HG03558 (cell line): ENCODE measurements around the gene RAP1GDS1.

Experiments used
- ATAC-seq: cut with Tn5 transposase; IDR thresholded peaks from one replicate; pipeline ENCODE4 v1.9.1; 2021; ENCODE audit warnings: moderate number of reproducible peaks; ENCODE audit not compliant: unreplicated experiment; ENCODE audit errors: extremely low read depth

RAP1GDS1 gene

DNA sequence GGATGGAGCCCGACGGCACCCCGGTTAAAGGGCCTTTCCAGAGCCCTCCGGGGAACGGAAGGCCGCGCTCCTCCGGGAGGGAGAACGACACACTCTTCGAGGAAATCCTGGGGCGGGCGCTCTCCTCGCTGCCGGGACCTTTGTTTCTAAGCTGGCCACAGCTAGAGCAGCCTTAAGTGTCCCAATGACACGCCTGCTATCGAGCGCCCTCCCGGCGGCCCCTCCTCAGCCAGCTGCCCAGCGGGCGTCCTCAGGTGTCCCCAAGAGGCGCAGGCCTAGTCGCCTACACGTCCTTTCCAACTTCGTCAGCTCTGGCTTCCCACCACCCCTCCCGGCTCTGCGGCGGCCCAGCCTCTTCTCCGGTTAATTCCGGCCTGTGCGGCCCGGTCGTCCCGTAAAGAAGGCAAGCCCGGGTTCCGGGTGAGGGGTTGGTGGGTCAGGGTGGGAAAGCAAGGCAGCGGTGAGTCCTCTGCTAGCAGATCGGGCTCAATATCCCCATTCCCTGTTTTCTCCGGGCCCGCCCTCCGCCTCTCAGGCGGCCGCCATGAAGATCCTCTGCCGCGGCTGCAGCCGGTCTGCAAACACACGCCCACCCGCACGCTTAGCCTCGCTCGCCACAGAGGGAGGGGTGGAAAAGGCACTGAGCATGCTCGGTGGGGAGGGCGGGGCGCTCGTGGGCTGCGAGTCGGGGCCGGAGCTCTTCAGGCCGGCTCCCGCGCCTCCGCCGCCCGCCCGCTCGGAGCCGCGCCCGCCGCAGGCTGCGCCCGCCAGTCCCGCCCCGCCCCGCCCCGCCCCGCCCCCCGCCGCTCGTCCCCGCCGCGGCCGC is at the start of gene RAP1GDS1:
Gene RAP1GDS1, plus strand, starts transcription at position 806 of the 826 bp plus-strand sequence. CDS start 182 bp downstream, outside the sequence.
- peak; percentile 78 for ATAC-seq

DNA sequence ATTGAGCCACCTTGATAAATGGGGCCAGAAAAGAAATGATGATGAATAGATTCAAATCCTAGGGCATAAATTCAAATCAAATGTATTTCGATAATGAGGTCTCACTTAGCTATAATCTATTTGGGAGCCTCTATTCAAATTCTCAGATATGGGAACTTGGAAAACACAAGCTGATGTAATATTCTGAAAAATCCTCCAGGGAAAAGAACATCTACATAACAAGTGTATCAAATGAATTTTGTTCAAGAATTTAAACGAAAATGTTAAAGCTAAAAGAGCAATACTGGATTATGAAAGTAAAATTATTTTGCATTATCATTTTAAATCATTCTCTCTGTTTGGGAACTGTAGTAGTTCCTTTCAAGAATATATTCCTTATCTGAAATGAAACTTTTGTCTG is 38.9 kb upstream of the RAP1GDS1 start:
- no peak for ATAC-seq

DNA sequence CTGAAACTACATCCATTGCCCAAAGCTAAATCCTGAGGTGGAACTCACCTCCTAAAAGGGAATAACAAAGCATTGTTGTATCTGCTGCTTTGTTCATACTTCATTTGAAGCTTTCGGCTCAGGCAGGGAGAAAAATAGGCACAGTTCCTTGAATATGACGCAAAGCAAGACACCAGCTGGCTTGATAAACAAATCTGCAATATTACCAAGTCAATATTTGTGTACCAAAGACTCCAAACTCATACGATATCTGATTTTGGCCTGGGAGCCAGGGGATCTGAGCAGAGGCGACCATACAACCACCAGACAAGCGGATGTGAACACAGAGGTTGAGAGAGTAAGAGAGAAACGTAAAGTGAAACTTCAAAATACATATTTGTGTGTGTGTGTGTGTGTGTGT is 34.8 kb upstream of the RAP1GDS1 start:
- no peak for ATAC-seq

DNA sequence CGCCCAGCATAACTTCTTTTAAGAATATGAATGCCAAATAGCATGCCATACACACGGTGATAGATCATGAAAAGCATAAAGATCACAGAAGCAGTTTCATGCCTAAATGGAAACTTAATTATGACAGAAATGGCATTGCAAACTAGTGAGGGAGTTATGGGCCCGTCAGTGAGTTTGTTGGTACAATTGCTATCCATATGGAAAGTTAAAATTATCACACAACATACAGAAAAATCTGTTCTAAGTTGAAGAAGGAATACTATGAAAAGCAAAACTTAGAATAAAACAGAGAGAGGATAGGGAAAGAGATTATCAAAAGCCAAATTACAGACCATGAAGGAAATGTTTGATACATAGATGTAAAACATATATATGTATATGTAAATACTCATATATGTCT is 30.2 kb upstream of the RAP1GDS1 start:
- ATAC-seq = no peak

DNA sequence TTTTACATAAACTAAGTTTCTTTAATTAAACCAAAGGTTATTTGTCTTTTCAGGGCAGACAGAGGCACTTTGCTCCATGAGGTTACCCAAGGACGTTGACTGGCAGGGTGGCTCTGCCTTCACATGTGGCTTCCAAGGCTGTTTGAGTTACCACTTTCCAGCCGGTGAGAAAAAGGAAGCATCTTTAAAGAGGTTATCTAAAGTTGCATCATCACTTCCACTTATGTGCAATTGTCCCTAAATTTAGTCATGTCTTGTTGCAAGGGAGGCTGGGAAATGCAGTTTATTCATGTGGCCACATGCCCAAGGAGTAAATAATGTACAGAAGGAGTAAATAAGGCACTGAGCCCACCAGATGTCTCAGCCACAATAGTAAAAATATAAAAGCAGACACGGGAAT is 29.0 kb upstream of the RAP1GDS1 start:
- no peak for ATAC-seq

DNA sequence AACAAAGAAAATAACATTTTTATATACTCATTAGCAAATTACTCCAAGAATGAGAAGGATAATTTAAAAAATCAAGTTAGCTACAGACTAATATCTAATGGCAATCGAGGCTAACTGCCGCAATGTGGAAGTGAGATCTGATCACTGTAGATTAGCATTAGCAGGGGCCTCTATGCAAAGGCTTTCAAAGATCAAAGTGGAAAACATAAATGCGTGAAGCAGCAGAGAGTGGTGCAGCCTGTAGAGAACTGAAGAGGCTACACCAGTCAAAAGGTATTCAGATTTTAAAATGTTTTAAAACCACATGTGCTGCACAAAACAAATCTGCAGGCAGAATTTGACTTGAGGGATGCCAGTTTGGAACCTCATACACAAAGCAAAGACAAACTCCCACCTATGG is 24.0 kb upstream of the RAP1GDS1 start:
- no peak for ATAC-seq

GRCh38 chr4:98242063-98242462 is 19.1 kb upstream of the RAP1GDS1 start:
- no peak for ATAC-seq

- no peak for ATAC-seq
Observed at GRCh38 chr4:98242538-98242937, 18.6 kb upstream of the RAP1GDS1 start.

DNA sequence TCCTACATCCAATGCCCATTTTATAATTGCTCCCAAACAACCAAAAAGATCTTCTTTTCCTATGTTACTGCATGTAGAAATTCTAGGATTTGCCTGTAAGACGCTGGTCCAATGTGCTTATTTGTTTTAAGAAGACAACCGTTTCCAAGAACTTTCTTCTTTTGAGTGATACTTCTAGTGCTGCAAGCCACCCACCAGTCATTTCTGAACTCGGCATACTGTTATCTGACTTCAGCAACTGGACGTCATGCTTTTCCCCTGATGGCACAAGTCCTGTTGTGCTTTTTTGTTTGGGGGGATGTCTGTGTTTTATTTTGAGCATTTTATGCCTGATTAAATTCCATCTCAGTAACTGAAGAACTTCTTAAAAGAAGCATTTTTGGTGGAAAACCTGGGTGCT is 16.0 kb upstream of the RAP1GDS1 start:
- ATAC-seq = no peak

GRCh38 chr4:98248934-98249333 is 12.2 kb upstream of the RAP1GDS1 start:
- ATAC-seq = no peak

DNA sequence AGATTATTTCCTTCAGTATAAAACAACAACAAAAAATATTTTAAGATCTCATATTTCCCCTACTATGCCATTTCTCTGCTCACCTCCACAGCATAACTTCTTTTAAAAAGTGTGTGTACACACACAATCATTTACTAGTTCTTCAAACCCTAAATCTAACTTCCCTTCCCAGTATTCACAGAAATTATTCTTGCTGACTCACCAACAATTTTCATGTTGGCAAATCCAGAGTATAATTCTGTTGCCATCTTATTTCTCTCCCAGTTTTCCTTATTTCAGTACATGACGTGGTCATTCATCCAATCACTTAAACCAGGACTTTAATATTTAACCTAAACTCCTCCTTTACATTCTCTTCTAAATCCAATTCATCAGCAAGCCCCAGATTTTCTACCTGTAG is 11.4 kb upstream of the RAP1GDS1 start:
- no peak for ATAC-seq

GRCh38 chr4:98253499-98253898 is 7.7 kb upstream of the RAP1GDS1 start:
- no peak for ATAC-seq

GRCh38 chr4:98260047-98260578 is 1.1 kb upstream of the RAP1GDS1 start:
- ATAC-seq = peak; percentile 2

DNA sequence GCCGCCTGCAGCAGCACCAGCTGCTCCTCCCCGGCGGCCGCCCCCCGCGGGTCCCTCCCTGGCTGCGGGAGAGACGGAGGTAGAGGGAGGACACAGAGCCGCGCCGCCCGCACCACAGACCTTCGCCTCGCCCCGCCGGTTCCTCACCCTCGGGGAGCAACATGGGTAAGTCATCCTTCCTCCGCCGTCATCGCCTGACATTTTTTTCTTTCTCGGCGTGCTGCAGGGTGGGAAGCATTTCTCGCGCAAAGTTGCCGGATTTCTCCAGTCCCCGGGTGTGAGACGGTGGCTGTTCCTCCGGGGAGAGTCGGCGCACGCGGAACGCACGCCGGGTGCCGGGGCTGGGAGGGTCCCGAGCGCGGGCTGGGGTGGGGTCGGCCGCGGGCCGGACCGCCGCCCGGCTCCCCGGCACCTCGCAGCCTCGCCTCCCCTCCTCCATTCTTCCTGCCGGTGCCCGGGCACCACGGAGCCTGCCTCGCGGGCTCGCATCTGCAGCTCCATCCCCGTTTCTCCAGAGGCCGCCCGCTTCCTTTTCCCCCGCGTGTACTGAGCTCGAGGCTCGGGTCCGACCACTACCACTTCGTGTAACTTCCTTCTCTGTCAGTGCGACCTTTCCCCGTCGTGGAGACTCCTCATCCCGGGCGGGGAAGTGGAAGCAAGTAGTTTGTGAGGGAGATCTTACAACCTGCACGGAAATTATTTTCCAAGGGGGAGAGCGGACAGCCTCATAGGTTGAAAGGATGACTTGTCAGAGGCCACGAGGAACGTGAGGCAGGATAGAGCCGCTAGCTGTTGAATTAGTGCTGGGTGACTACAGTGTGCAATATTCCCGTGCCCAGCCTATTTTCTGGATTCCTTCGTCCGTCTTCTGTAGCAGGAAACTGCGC is 464 bp downstream of the RAP1GDS1 start:
- no peak for ATAC-seq

- no peak for ATAC-seq
Observed at GRCh38 chr4:98262431-98262830, 1.2 kb downstream of the RAP1GDS1 start.

GRCh38 chr4:98267498-98267897 is 6.3 kb downstream of the RAP1GDS1 start:
- ATAC-seq = no peak

DNA sequence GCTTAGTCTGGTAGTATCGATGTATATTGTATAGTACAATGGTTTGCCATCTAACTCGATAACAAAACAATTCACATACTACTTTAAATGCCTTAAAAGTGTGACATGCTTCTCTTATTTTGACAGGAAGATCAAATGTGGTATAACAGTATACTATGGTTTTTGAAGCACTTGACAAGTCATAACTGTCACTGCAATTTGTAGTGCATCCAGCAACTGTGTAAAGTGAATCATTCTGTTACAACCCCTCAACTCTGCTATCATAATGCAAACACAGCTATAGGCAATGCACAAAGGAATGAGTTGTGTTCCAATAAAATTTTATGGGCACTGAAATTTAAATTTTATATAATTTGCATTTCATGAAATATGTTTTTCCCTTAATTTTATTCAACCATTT is 14.0 kb downstream of the RAP1GDS1 start:
- no peak for ATAC-seq

DNA sequence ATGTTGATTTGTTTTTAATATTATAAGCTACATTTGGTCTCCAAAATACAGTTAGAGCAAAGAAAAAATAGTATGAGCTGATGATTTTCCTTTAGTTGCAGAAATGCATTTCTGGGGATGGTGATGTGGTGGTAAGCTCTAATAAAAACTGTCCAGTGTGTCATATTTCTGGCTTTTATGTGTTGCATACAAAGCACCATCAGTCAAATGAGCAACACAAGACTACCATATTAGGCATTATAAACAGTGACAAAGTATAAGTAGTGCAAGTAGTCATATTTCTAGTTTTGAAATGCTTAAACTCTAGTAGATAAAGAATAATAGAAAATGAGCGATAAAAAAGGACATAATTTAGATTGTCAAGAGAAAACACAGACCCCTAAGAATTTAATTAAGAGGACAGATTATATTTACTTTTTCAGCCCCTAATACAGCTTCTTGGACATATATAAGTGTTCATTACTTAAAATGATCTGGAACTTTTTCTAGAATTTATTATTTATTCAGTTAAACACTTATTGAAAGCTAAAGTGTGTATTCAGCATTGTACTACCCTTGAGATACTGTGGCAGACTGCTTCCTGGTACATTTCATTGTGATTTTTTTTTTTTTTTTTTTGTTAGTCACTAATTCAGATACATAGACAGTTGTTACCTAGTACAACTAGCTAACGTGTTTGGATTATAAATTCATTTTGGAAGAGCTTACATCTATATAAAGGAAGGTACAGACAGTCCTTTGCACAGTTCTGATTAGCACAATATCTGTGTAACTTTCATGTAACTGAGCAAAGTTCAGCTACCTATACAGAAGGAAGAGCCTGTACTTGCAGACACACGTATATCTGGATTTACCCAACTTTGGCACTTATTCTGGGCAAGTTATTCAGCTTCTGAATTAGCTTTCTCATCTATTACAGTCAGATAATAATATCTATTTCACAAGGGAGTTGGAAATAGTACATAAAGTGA is 22.3 kb downstream of the RAP1GDS1 start:
- ATAC-seq = no peak

DNA sequence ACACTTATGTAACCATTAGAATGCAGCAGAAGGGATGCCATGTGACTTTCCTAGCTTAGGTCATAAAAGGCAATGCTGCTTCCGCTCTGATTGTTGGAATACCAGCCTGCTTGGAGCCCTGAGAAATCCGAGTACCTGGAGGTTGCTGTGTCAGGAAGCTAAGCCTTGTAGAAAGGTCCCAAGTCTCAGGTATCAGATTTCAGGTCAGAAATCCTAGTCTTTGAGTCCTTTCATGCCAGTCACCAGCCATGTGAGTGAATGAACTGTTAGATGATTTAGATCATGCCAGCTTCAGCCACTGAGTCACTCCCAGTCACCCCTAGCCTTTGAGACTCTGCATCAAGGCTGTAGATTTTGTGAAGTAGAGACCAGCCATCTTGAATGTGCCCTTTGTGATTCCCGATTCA is 23.5 kb downstream of the RAP1GDS1 start:
- ATAC-seq = no peak

DNA sequence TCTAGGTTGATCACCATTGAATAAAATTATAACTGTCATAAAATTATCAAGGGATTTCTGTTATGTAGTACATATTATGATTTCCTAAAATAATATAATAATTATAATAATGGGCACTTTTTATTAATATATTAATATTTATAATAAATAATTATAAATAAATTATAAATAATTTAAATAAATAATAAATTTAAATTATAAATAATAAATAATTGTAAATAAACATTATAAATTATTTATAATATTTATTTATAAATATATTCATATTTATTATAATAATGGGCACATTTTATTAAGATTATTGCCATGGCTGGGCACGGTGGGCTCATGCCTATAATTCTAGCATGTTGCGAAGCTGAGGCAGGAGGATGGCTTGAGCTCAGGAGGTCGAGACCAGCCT is 24.5 kb downstream of the RAP1GDS1 start:
- no peak for ATAC-seq
